IPS-NIHi7 (cell line): ENCODE results near the gene ASPSCR1.

Experiments used
- DNase-seq: peaks from one replicate; pipeline ENCODE4 v3.0.0; 2012; ENCODE audit warnings: mixed read lengths; ENCODE audit errors: extremely low spot score

Gene ASPSCR1

GRCh38 chr17:82012640-82013295 lies 35.3 kb downstream of the ASPSCR1 start:
- DNase-seq: no peak

GRCh38 chr17:82013341-82013740 lies 35.9 kb downstream of the ASPSCR1 start:
- no peak for DNase-seq

- DNase-seq: no peak
Measured at GRCh38 chr17:82013772-82014321, 36.4 kb downstream of the ASPSCR1 start.

GRCh38 chr17:82014432-82014831 lies 37.0 kb downstream of the ASPSCR1 start:
- no peak for DNase-seq

- no peak for DNase-seq
Measured at GRCh38 chr17:82014971-82015310, 37.5 kb downstream of the ASPSCR1 start.

- DNase-seq: no peak
Measured at GRCh38 chr17:82015311-82015971, 38.0 kb downstream of the ASPSCR1 start.

- no peak for DNase-seq
Measured at GRCh38 chr17:82016061-82016874, 38.8 kb downstream of the ASPSCR1 start.

GRCh38 chr17:82016875-82017459 lies 39.5 kb downstream of the ASPSCR1 start:
- no peak for DNase-seq

- DNase-seq: no peak
Measured at GRCh38 chr17:82017612-82018151, 40.3 kb downstream of the ASPSCR1 start.

GRCh38 chr17:82018152-82018988 lies 40.9 kb downstream of the ASPSCR1 start:
- DNase-seq: no peak

GRCh38 chr17:82018989-82019689 lies 41.7 kb downstream of the ASPSCR1 start:
- no peak for DNase-seq

- peak; percentile 87 for DNase-seq
Measured at GRCh38 chr17:82019690-82020571, 42.5 kb downstream of the ASPSCR1 start.

- no peak for DNase-seq
Measured at GRCh38 chr17:82020572-82021106, 43.2 kb downstream of the ASPSCR1 start.

- DNase-seq: no peak
Measured at GRCh38 chr17:82021107-82021899, 43.9 kb downstream of the ASPSCR1 start.

GRCh38 chr17:82021900-82022309 lies 44.5 kb downstream of the ASPSCR1 start:
- no peak for DNase-seq

GRCh38 chr17:82022310-82022980 lies 45.0 kb downstream of the ASPSCR1 start, which contains the start of gene CENPX:
TSS of gene CENPX (minus strand) at chr17:82022878. CDS start at chr17:82022861, 17 bp downstream.
- no peak for DNase-seq

GRCh38 chr17:82022981-82023446 lies 45.6 kb downstream of the ASPSCR1 start, which contains the start of gene LRRC45:
TSS of gene LRRC45 (plus strand) at chr17:82023305. CDS start at chr17:82023644, 339 bp downstream.
- DNase-seq: peak; percentile 99
